ENCODE measurements around the gene PRKAG1.

GRCh38 chr12:49057888-49058287 lies 39.3 kb upstream of the PRKAG1 start:
- no peak for TF ChIP-seq CTCF (IDR thresholded peaks at IDR 0.05)
- TF ChIP-seq POLR2A (IDR thresholded peaks at IDR 0.05) = no peak
